Measurements from ENCODE around the gene SERGEF.

DNA sequence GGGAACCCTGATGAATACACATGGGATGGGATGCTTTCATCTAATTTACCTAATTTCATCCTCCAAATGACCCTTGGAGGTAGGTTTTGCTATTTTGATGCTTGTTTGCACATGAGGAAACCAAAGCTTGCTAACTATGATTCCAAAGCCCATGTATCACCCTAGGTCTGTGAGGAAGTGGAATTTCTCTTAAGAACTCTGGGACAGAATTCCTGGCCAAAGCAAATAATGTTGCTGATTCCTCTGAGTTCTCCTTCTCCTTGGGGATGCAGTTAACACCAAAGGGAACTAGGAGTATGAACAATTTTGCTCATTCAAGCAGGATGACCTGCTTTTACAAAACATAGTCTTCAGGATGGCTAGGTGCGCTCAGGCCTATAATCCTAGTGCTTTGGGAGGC is 198.3 kb downstream of the SERGEF start:
- TF ChIP-seq, protein P1, sequence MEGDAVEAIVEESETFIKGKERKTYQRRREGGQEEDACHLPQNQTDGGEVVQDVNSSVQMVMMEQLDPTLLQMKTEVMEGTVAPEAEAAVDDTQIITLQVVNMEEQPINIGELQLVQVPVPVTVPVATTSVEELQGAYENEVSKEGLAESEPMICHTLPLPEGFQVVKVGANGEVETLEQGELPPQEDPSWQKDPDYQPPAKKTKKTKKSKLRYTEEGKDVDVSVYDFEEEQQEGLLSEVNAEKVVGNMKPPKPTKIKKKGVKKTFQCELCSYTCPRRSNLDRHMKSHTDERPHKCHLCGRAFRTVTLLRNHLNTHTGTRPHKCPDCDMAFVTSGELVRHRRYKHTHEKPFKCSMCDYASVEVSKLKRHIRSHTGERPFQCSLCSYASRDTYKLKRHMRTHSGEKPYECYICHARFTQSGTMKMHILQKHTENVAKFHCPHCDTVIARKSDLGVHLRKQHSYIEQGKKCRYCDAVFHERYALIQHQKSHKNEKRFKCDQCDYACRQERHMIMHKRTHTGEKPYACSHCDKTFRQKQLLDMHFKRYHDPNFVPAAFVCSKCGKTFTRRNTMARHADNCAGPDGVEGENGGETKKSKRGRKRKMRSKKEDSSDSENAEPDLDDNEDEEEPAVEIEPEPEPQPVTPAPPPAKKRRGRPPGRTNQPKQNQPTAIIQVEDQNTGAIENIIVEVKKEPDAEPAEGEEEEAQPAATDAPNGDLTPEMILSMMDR (IDR thresholded peaks at IDR 0.05) = no peak
- TF ChIP-seq EP300 (IDR thresholded peaks at IDR 0.05) = no peak
- no peak for TF ChIP-seq POLR2A (IDR thresholded peaks at IDR 0.05)

All from ovary (tissue), 3 donors.